ENCODE results near the gene IL17A.

The IL17A gene

GRCh38 chr6:52186075-52186474 is at the start of gene IL17A:
Gene IL17A, plus strand, starts transcription at chr6:52186375. Its CDS starts 57 bp downstream, at chr6:52186432.
- no peak for TF ChIP-seq POLR2A (IDR thresholded peaks at IDR 0.05; ENCODE audit: low read depth, low read length)
- DNase-seq (ENCODE audit: insufficient read length, low spot score) (no peak), FAIRE-seq (no peak)

- FAIRE-seq (no peak), DNase-seq (ENCODE audit: insufficient read length, low spot score) (no peak)
- TF ChIP-seq POLR2A (IDR thresholded peaks at IDR 0.05; ENCODE audit: low read depth, low read length) = no peak
Measured at GRCh38 chr6:52136934-52137467, 49.2 kb upstream of the IL17A start.

- DNase-seq (ENCODE audit: insufficient read length, low spot score) (no peak), FAIRE-seq (no peak)
- TF ChIP-seq POLR2A (IDR thresholded peaks at IDR 0.05; ENCODE audit: low read depth, low read length) = no peak
Measured at GRCh38 chr6:52138284-52138683, 47.9 kb upstream of the IL17A start.

- FAIRE-seq (no peak), DNase-seq (ENCODE audit: insufficient read length, low spot score) (no peak)
- TF ChIP-seq POLR2A (IDR thresholded peaks at IDR 0.05; ENCODE audit: low read depth, low read length) = no peak
Measured at GRCh38 chr6:52139985-52140680, 46.0 kb upstream of the IL17A start.

- FAIRE-seq (no peak), DNase-seq (ENCODE audit: insufficient read length, low spot score) (no peak)
- TF ChIP-seq POLR2A (IDR thresholded peaks at IDR 0.05; ENCODE audit: low read depth, low read length) = no peak
Measured at GRCh38 chr6:52141596-52141995, 44.6 kb upstream of the IL17A start.

- no peak for FAIRE-seq
- TF ChIP-seq POLR2A (IDR thresholded peaks at IDR 0.05; ENCODE audit: low read depth, low read length) = no peak
- DNase-seq (ENCODE audit: insufficient read length, low spot score) = no peak
Measured at GRCh38 chr6:52142556-52142955, 43.6 kb upstream of the IL17A start.

GRCh38 chr6:52143551-52143950 is 42.6 kb upstream of the IL17A start:
- FAIRE-seq (no peak), DNase-seq (ENCODE audit: insufficient read length, low spot score) (no peak)
- no peak for TF ChIP-seq POLR2A (IDR thresholded peaks at IDR 0.05; ENCODE audit: low read depth, low read length)

GRCh38 chr6:52144196-52145076 is 41.7 kb upstream of the IL17A start:
- FAIRE-seq (no peak), DNase-seq (ENCODE audit: insufficient read length, low spot score) (no peak)
- no peak for TF ChIP-seq POLR2A (IDR thresholded peaks at IDR 0.05; ENCODE audit: low read depth, low read length)

- FAIRE-seq = no peak
- TF ChIP-seq POLR2A (IDR thresholded peaks at IDR 0.05; ENCODE audit: low read depth, low read length) = no peak
- no peak for DNase-seq (ENCODE audit: insufficient read length, low spot score)
Measured at GRCh38 chr6:52146851-52147445, 39.2 kb upstream of the IL17A start.

GRCh38 chr6:52149076-52149475 is 37.1 kb upstream of the IL17A start:
- no peak for TF ChIP-seq POLR2A (IDR thresholded peaks at IDR 0.05; ENCODE audit: low read depth, low read length)
- no peak for DNase-seq (ENCODE audit: insufficient read length, low spot score)
- no peak for FAIRE-seq

- DNase-seq (ENCODE audit: insufficient read length, low spot score) (no peak), FAIRE-seq (no peak)
- no peak for TF ChIP-seq POLR2A (IDR thresholded peaks at IDR 0.05; ENCODE audit: low read depth, low read length)
Measured at GRCh38 chr6:52149949-52150348, 36.2 kb upstream of the IL17A start.

- DNase-seq (ENCODE audit: insufficient read length, low spot score) (no peak), FAIRE-seq (no peak)
- TF ChIP-seq POLR2A (IDR thresholded peaks at IDR 0.05; ENCODE audit: low read depth, low read length) = no peak
Measured at GRCh38 chr6:52152070-52152423, 34.1 kb upstream of the IL17A start.

GRCh38 chr6:52152711-52153160 is 33.4 kb upstream of the IL17A start:
- no peak for FAIRE-seq
- no peak for DNase-seq (ENCODE audit: insufficient read length, low spot score)
- no peak for TF ChIP-seq POLR2A (IDR thresholded peaks at IDR 0.05; ENCODE audit: low read depth, low read length)

GRCh38 chr6:52154381-52154780 is 31.8 kb upstream of the IL17A start:
- FAIRE-seq (no peak), DNase-seq (ENCODE audit: insufficient read length, low spot score) (no peak)
- TF ChIP-seq POLR2A (IDR thresholded peaks at IDR 0.05; ENCODE audit: low read depth, low read length) = no peak

Measured in H54 (cell line).